ENCODE results near the gene NOS1AP.

Gene NOS1AP

DNA sequence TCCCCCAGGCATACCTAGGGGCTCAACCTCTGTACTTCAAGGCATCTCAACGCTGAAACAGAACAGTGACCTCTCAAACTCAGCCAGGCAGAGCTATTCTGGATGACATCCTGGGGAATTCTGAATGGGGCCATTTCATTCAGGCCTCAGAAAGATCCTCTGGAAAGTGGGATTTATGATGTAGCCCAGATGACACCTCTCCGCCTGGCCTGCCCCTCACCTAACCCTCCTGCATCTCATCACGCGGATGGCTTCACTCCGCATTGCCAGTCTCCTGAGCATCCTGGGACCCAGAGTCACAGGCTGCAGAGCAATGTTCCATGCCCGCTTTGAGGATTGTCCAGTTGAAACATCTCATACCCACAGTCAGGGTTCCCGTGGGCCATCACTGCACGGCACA lies 306.0 kb downstream of the NOS1AP start:
- WGBS (ENCODE audit: extremely low coverage, insufficient coverage, low lambda C conversion rate), result no CpG with 5 or more reads among the region's 8 CpGs

DNA sequence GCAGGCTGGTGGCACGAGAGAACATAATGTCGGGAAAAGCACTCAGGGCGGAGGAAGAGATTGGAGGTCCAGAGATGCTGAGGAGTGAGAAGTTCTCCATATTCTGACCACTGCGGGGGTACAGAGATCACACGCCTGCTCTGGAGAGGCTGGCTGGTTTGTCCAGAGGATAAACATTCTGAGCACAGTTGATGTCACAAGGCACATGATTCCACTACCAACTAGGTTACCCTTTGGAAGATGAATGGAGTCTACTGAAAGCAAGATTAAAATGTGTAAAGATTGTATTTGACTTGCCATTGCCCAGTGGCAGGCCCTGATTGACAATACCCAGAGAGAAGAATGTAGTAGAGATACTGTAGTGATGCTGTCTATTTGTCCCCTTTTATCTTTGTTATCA lies 307.2 kb downstream of the NOS1AP start, which contains the start of gene SPATA46:
Gene SPATA46, minus strand, starts transcription at position 164 of the 400 bp plus-strand sequence. Its CDS starts 64 bp downstream, at position 100.
- Histone ChIP-seq H3K27me3 (ENCODE audit: insufficient read depth, low read length, poor library complexity) (no peaks in the 10 kb centered on the region), H3K4me1 (ENCODE audit: control insufficient read depth, low read depth, low read length) (no peaks in the 10 kb centered on the region), H2BK5ac (ENCODE audit: low read length) (no peak within 1 kb of the TSS), H3K4me2 (ENCODE audit: low read length) (no peak within 1 kb of the TSS), H3K23ac (ENCODE audit: low read length) (no peak within 1 kb of the TSS), H3K9ac (ENCODE audit: low read length) (no peak within 1 kb of the TSS), H3K79me2 (ENCODE audit: control insufficient read depth, insufficient read depth, low read length) (no peaks in the 10 kb centered on the region), H2BK120ac (ENCODE audit: low read depth, low read length) (no peak within 1 kb of the TSS), H4K8ac (ENCODE audit: low read depth, low read length) (no peak within 1 kb of the TSS), H3K36me3 (ENCODE audit: control insufficient read depth, insufficient read depth, low read length) (no peaks in the 10 kb centered on the region), H3K18ac (ENCODE audit: low read length) (no peak within 1 kb of the TSS), H2AK5ac (ENCODE audit: low read length) (no peak within 1 kb of the TSS), H3K56ac (ENCODE audit: low read length) (no peak within 1 kb of the TSS), H3K27ac (ENCODE audit: low read depth, low read length) (no peak within 1 kb of the TSS), H4K5ac (ENCODE audit: low read length) (no peak within 1 kb of the TSS), H3K79me1 (ENCODE audit: low read length) (no peaks in the 10 kb centered on the region), H3K4me3 (ENCODE audit: low read length) (no peak within 1 kb of the TSS), H3K4ac (ENCODE audit: low read depth, low read length) (no peak within 1 kb of the TSS), H2BK15ac (replicated peaks; ENCODE audit: low read depth) (no peak within 1 kb of the TSS)
- no peak for DNase-seq
- no CpG with 5 or more reads among the region's 5 CpGs for WGBS (ENCODE audit: extremely low coverage, insufficient coverage, low lambda C conversion rate)

More for the DNA sequence above, 306.0 kb downstream of the NOS1AP start:
- H4K5ac ChIP-seq (ENCODE audit: low read length), result no peak overlapping the region
- no peaks in the 10 kb centered on the region for H3K36me3 ChIP-seq (ENCODE audit: control insufficient read depth, insufficient read depth, low read length)
- H3K4me1 ChIP-seq (ENCODE audit: control insufficient read depth, low read depth, low read length), result no peaks in the 10 kb centered on the region
- no peak overlapping the region for H3K4ac ChIP-seq (ENCODE audit: low read depth, low read length)
- no peaks in the 10 kb centered on the region for H3K79me2 ChIP-seq (ENCODE audit: control insufficient read depth, insufficient read depth, low read length)
- no peak overlapping the region for H2AK5ac ChIP-seq (ENCODE audit: low read length)
- no peak overlapping the region for H3K9ac ChIP-seq (ENCODE audit: low read length)
- H3K79me1 ChIP-seq (ENCODE audit: low read length), result no peaks in the 10 kb centered on the region
- H3K4me3 ChIP-seq (ENCODE audit: low read length), result no peak overlapping the region
- H3K4me2 ChIP-seq (ENCODE audit: low read length), result no peak overlapping the region
- H3K27ac ChIP-seq (ENCODE audit: low read depth, low read length), result no peak overlapping the region
- H2BK5ac ChIP-seq (ENCODE audit: low read length), result no peak overlapping the region
- no peak for DNase-seq
- H3K27me3 ChIP-seq (ENCODE audit: insufficient read depth, low read length, poor library complexity), result no peaks in the 10 kb centered on the region
- H2BK15ac ChIP-seq (replicated peaks; ENCODE audit: low read depth), result no peak overlapping the region
- no peak overlapping the region for H3K56ac ChIP-seq (ENCODE audit: low read length)
- no peak overlapping the region for H3K23ac ChIP-seq (ENCODE audit: low read length)
- H3K18ac ChIP-seq (ENCODE audit: low read length), result no peak overlapping the region
- no peak overlapping the region for H4K8ac ChIP-seq (ENCODE audit: low read depth, low read length)
- H2BK120ac ChIP-seq (ENCODE audit: low read depth, low read length), result no peak overlapping the region

DNA sequence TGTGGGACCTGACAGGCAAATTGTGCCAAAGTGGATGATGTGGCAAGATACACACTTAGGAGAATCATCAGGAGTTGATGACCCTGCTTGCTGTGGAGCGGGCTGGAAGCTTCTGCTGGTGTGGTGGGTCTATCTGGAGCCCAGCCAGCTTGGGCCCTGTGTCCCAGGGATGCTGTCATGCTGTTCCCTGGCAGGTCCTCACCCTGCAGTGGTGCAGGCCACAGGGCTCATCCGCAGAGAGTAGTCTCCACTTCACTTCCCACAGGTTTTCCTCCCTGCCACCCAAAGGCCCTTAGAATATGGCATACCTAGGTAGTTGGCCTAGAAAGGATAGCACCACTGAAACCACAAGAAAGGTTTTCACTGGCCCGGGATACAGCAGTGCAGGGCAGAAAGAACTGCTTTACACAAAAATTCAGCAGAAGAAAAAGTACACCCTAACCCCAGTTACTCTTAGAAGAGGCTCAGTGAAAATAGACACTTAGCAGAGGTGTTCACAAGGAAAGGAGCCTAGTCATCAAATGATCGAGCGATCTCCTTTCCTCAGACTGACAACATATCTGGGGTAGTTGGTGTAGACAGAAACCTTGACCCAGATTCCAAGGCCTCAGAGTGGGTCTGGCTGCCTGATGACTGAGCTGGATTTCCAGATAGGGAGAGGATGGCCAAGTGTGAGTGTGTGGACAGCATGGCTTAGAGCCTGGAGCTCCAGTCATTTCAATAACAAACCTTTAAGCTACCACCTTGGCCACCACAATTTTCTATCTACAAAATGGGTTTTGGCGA lies 310.8 kb downstream of the NOS1AP start:
- Histone ChIP-seq H3K4me2 (ENCODE audit: low read length) (no peak overlapping the region), H3K27ac (ENCODE audit: low read depth, low read length) (no peak overlapping the region), H3K27me3 (ENCODE audit: insufficient read depth, low read length, poor library complexity) (no peaks in the 10 kb centered on the region), H3K79me2 (ENCODE audit: control insufficient read depth, insufficient read depth, low read length) (no peaks in the 10 kb centered on the region), H3K9ac (ENCODE audit: low read length) (no peak overlapping the region), H2BK120ac (ENCODE audit: low read depth, low read length) (no peak overlapping the region), H2BK5ac (ENCODE audit: low read length) (no peak overlapping the region), H3K36me3 (ENCODE audit: control insufficient read depth, insufficient read depth, low read length) (no peaks in the 10 kb centered on the region), H2AK5ac (ENCODE audit: low read length) (no peak overlapping the region), H3K79me1 (ENCODE audit: low read length) (no peaks in the 10 kb centered on the region), H4K5ac (ENCODE audit: low read length) (no peak overlapping the region), H2BK15ac (replicated peaks; ENCODE audit: low read depth) (no peak overlapping the region), H3K18ac (ENCODE audit: low read length) (no peak overlapping the region), H3K4me1 (ENCODE audit: control insufficient read depth, low read depth, low read length) (no peaks in the 10 kb centered on the region), H3K4ac (ENCODE audit: low read depth, low read length) (no peak overlapping the region), H4K8ac (ENCODE audit: low read depth, low read length) (no peak overlapping the region), H3K4me3 (ENCODE audit: low read length) (no peak overlapping the region), H3K23ac (ENCODE audit: low read length) (no peak overlapping the region), H3K56ac (ENCODE audit: low read length) (no peak overlapping the region)
- no peak for DNase-seq
- no CpG with 5 or more reads among the region's 6 CpGs for WGBS (ENCODE audit: extremely low coverage, insufficient coverage, low lambda C conversion rate)

DNA sequence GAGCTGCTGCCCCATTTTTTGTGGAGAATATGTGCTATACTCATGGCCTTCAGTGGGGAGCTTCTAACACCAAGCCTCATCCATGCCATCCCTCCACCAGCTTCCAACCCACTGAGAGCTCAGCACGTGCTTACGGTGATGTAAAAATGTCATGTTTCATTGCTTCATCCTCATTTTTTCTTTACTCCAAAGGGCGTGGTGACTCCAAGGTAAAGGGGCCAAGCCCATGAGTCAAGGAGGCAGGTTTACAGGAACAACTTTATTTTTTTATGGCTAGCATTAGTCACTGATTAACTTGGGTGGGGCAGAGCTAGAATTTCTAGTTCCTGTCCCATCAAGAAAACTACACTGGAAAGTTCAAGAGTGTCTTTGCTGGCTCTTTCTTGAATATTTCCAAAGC lies 311.9 kb downstream of the NOS1AP start, which contains the start of gene C1orf226:
Gene C1orf226, plus strand, starts transcription at position 346 of the 400 bp plus-strand sequence. CDS start 174 bp downstream, outside the sequence.
- Histone ChIP-seq H3K36me3 (ENCODE audit: control insufficient read depth, insufficient read depth, low read length) (no peaks in the 10 kb centered on the region), H4K5ac (ENCODE audit: low read length) (no peak within 1 kb of the TSS), H2AK5ac (ENCODE audit: low read length) (no peak within 1 kb of the TSS), H3K27ac (ENCODE audit: low read depth, low read length) (no peak within 1 kb of the TSS), H3K56ac (ENCODE audit: low read length) (no peak within 1 kb of the TSS), H3K9ac (ENCODE audit: low read length) (no peak within 1 kb of the TSS), H3K4ac (ENCODE audit: low read depth, low read length) (no peak within 1 kb of the TSS), H3K4me1 (ENCODE audit: control insufficient read depth, low read depth, low read length) (no peaks in the 10 kb centered on the region), H2BK5ac (ENCODE audit: low read length) (no peak within 1 kb of the TSS), H3K4me3 (ENCODE audit: low read length) (no peak within 1 kb of the TSS), H3K18ac (ENCODE audit: low read length) (no peak within 1 kb of the TSS), H3K79me1 (ENCODE audit: low read length) (no peaks in the 10 kb centered on the region), H3K79me2 (ENCODE audit: control insufficient read depth, insufficient read depth, low read length) (no peaks in the 10 kb centered on the region), H2BK120ac (ENCODE audit: low read depth, low read length) (no peak within 1 kb of the TSS), H2BK15ac (replicated peaks; ENCODE audit: low read depth) (no peak within 1 kb of the TSS), H3K4me2 (ENCODE audit: low read length) (no peak within 1 kb of the TSS), H4K8ac (ENCODE audit: low read depth, low read length) (no peak within 1 kb of the TSS), H3K27me3 (ENCODE audit: insufficient read depth, low read length, poor library complexity) (no peaks in the 10 kb centered on the region), H3K23ac (ENCODE audit: low read length) (no peak within 1 kb of the TSS)
- WGBS (ENCODE audit: extremely low coverage, insufficient coverage, low lambda C conversion rate), result no CpG with 5 or more reads among the region's 3 CpGs
- DNase-seq, result no peak

DNA sequence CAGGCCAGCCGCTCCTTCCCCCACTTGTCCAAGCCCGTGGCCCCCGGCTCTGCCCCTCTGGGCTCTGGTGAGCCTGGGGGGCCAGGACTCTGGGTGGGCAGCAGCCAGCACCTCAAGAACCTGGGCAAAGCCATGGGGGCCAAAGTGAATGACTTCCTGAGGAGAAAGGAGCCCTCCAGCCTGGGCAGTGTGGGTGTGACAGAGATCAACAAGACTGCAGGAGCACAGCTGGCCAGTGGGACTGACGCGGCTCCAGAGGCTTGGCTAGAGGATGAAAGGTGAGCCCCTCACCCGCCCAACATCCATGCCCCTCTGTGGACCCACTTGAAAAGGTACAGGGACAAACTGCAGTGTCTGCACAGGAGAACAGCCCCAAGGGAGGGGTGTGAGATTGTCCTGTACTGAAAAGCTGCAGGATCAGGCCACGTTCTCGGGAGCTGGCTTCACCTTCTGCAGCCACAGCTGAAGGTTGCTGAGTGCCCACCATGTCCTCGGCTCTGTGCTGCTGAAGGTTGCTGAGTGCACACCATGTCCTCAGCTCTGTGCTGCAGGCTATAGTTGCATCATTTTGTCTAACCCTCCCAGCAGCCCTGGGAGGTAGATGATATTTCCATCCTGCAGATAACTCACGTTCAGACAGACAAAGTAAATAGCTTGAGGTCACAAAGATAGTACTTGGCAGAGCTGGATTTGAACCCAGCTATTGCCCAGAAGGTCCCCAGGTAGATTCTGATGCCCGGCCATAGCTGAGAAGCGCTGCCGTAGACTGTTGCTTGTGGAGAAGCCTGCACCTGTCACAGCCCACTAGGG lies 312.7 kb downstream of the NOS1AP start:
- Histone ChIP-seq H2AK5ac (ENCODE audit: low read length) (no peak overlapping the region), H4K5ac (ENCODE audit: low read length) (no peak overlapping the region), H3K79me2 (ENCODE audit: control insufficient read depth, insufficient read depth, low read length) (no peaks in the 10 kb centered on the region), H3K56ac (ENCODE audit: low read length) (no peak overlapping the region), H3K79me1 (ENCODE audit: low read length) (no peaks in the 10 kb centered on the region), H3K23ac (ENCODE audit: low read length) (no peak overlapping the region), H3K9ac (ENCODE audit: low read length) (no peak overlapping the region), H3K4me2 (ENCODE audit: low read length) (no peak overlapping the region), H3K27me3 (ENCODE audit: insufficient read depth, low read length, poor library complexity) (no peaks in the 10 kb centered on the region), H3K4me3 (ENCODE audit: low read length) (no peak overlapping the region), H3K4ac (ENCODE audit: low read depth, low read length) (no peak overlapping the region), H2BK15ac (replicated peaks; ENCODE audit: low read depth) (no peak overlapping the region), H3K27ac (ENCODE audit: low read depth, low read length) (no peak overlapping the region), H3K18ac (ENCODE audit: low read length) (no peak overlapping the region), H3K36me3 (ENCODE audit: control insufficient read depth, insufficient read depth, low read length) (no peaks in the 10 kb centered on the region), H2BK120ac (ENCODE audit: low read depth, low read length) (no peak overlapping the region), H2BK5ac (ENCODE audit: low read length) (no peak overlapping the region), H4K8ac (ENCODE audit: low read depth, low read length) (no peak overlapping the region), H3K4me1 (ENCODE audit: control insufficient read depth, low read depth, low read length) (no peaks in the 10 kb centered on the region)
- no peak for DNase-seq
- no CpG with 5 or more reads among the region's 13 CpGs for WGBS (ENCODE audit: extremely low coverage, insufficient coverage, low lambda C conversion rate)
